Ramos (cell line): ENCODE results near the gene NEBL.

Experiments
- in situ Hi-C: fragments of 300-500 bp; cut with MboI; formaldehyde crosslinking; loops from one replicate; pipeline ENCODE4 v1.14.3; 2022; ENCODE audit warnings: low sequenced_read_pairs; ENCODE audit not compliant: unreplicated experiment

NEBL gene

GRCh38 chr10:20908391-20908790 lies 11.3 kb upstream of the NEBL start:
- in situ Hi-C loops: no loop called here

- in situ Hi-C loops: no loop called here
Observed at GRCh38 chr10:20903635-20904390, 6.7 kb upstream of the NEBL start.

- in situ Hi-C loops: no loop called here
Observed at GRCh38 chr10:20901110-20901509, 4.0 kb upstream of the NEBL start.

GRCh38 chr10:20898866-20899535 lies 1.9 kb upstream of the NEBL start:
- in situ Hi-C loops: no loop called here

GRCh38 chr10:20893297-20893696 lies 3.8 kb downstream of the NEBL start:
- in situ Hi-C loops: no loop called here

GRCh38 chr10:20892796-20893195 lies 4.3 kb downstream of the NEBL start:
- in situ Hi-C loops: no loop called here

- in situ Hi-C loops: no loop called here
Observed at GRCh38 chr10:20892011-20892585, 5.0 kb downstream of the NEBL start.

GRCh38 chr10:20891338-20891714 lies 5.8 kb downstream of the NEBL start:
- in situ Hi-C loops: no loop called here

GRCh38 chr10:20890491-20891337 lies 6.4 kb downstream of the NEBL start:
- in situ Hi-C loops: no loop called here

- in situ Hi-C loops: no loop called here
Observed at GRCh38 chr10:20890009-20890408, 7.1 kb downstream of the NEBL start.

- in situ Hi-C loops: no loop called here
Observed at GRCh38 chr10:20888620-20889330, 8.3 kb downstream of the NEBL start.

- in situ Hi-C loops: no loop called here
Observed at GRCh38 chr10:20887706-20888555, 9.2 kb downstream of the NEBL start.

GRCh38 chr10:20885678-20886077 lies 11.4 kb downstream of the NEBL start:
- in situ Hi-C loops: no loop called here

GRCh38 chr10:20883552-20883951 lies 13.6 kb downstream of the NEBL start:
- in situ Hi-C loops: no loop called here

GRCh38 chr10:20882091-20882490 lies 15.0 kb downstream of the NEBL start:
- in situ Hi-C loops: no loop called here

- in situ Hi-C loops: no loop called here
Observed at GRCh38 chr10:20879136-20879535, 18.0 kb downstream of the NEBL start.

GRCh38 chr10:20877986-20878983 lies 18.8 kb downstream of the NEBL start:
- in situ Hi-C loops: no loop called here

- in situ Hi-C loops: no loop called here
Observed at GRCh38 chr10:20877554-20877953, 19.6 kb downstream of the NEBL start.
